IMR-90 (cell line): ENCODE results near the gene IGF2R. TPM values are rescaled to one million over a fixed set of nuclear protein-coding genes. Genes with fewer than 3 reads are reported as not detected.

Experiments used
- ATAC-seq: fragments of 200-7000 bp; cut with Tn5 transposase; 2 replicates; pipeline ENCODE4 v1.9.1; 2020; ENCODE audit warnings: low read depth, mild to moderate bottlenecking, moderate library complexity
- BruUV-seq: library from RNA; stranded (reverse); fragments of 400-500 nt; replicated peaks from 2 replicates; lab custom pipeline; 2021; lab: Mats Ljungman, UMichigan
- CTCF ChIA-PET: fragments of 300-600 bp; formaldehyde crosslinking; extraction: SDS; loops from one replicate; lab custom pipeline; 2021; ENCODE audit warnings: antibody characterized with exemption; lab: Yijun Ruan, JAX
- POLR2A ChIA-PET: fragments of 300-600 bp; sonication (Branson Sonifier 250); formaldehyde crosslinking; loops from one replicate; lab custom pipeline; 2022; ENCODE audit warnings: antibody characterized with exemption; ENCODE audit not compliant: unreplicated experiment; lab: Charles Lee
- DNase-seq: peaks from one replicate; pipeline ENCODE4 v3.0.0; 2013
- H2AFZ ChIP-seq: replicated peaks from 2 replicates; pipeline ENCODE3; 2013; ENCODE audit warnings: low read length, mild to moderate bottlenecking; ENCODE audit not compliant: poor library complexity
- H2AK5ac ChIP-seq: 2 replicates; pipeline ENCODE4 v1.6.1; 2013; ENCODE audit warnings: low read depth, low read length, inconsistent platforms
- H2AK9ac ChIP-seq: replicated peaks from 2 replicates; pipeline ENCODE3; 2013; ENCODE audit warnings: mild to moderate bottlenecking, low read depth, low read length, moderate library complexity; ENCODE audit not compliant: poor library complexity
- H2BK120ac ChIP-seq: 2 replicates; pipeline ENCODE4 v1.6.1; 2013; ENCODE audit warnings: low read depth, low read length, inconsistent platforms
- H2BK15ac ChIP-seq: 3 replicates; pipeline ENCODE4 v1.6.1; 2013; ENCODE audit warnings: low read depth, low read length, inconsistent platforms
- H2BK20ac ChIP-seq: 2 replicates; pipeline ENCODE4 v1.6.1; 2013; ENCODE audit warnings: low read depth, mild to moderate bottlenecking, inconsistent platforms, low read length, moderate library complexity
- H2BK5ac ChIP-seq: 2 replicates; pipeline ENCODE4 v1.6.1; 2013; ENCODE audit warnings: mild to moderate bottlenecking, low read depth, low read length, inconsistent platforms; ENCODE audit not compliant: poor library complexity, severe bottlenecking
- H3K14ac ChIP-seq: replicated peaks from 2 replicates; pipeline ENCODE4 v1.6.1; 2013; ENCODE audit warnings: low read depth, low read length, inconsistent platforms
- H3K18ac ChIP-seq: 2 replicates; pipeline ENCODE4 v1.6.1; 2013; ENCODE audit warnings: low read depth, low read length, control low read depth
- H3K23ac ChIP-seq: 2 replicates; pipeline ENCODE4 v1.6.1; 2013; ENCODE audit warnings: low read depth, low read length, inconsistent platforms
- H3K27ac ChIP-seq: 2 replicates; pipeline ENCODE4 v1.5.1; 2013; ENCODE audit warnings: mild to moderate bottlenecking, control low read depth, low read length; ENCODE audit not compliant: insufficient read depth
- H3K27me3 ChIP-seq: 2 replicates; pipeline ENCODE4 v1.6.1; 2013; ENCODE audit warnings: low read length; ENCODE audit not compliant: control insufficient read depth, insufficient read depth
- H3K36me3 ChIP-seq: 2 replicates; pipeline ENCODE4 v1.6.1; 2013; ENCODE audit warnings: low read length, mixed read lengths; ENCODE audit not compliant: control insufficient read depth, insufficient read depth
- H3K4ac ChIP-seq: 2 replicates; pipeline ENCODE4 v1.6.1; 2013; ENCODE audit warnings: low read depth, low read length, inconsistent platforms
- H3K4me1 ChIP-seq: 2 replicates; pipeline ENCODE4 v1.6.1; 2013; ENCODE audit warnings: low read length, mixed read lengths; ENCODE audit not compliant: control insufficient read depth, insufficient read depth
- H3K4me2 ChIP-seq: 2 replicates; pipeline ENCODE4 v1.6.1; 2013; ENCODE audit warnings: low read depth, mild to moderate bottlenecking, control low read depth, low read length, moderate library complexity
- H3K4me3 ChIP-seq: 2 replicates; pipeline ENCODE4 v1.5.1; 2013; ENCODE audit warnings: low read depth, mild to moderate bottlenecking, control low read depth, low read length, moderate library complexity; ENCODE audit not compliant: insufficient read depth
- H3K56ac ChIP-seq: 2 replicates; pipeline ENCODE4 v1.6.1; 2013; ENCODE audit warnings: low read length, inconsistent platforms; ENCODE audit not compliant: insufficient read depth; ENCODE audit errors: extremely low read depth
- H3K79me1 ChIP-seq, 2 experiments: 2 replicates each; pipeline ENCODE4 v1.6.1; 2013; ENCODE audit warnings: low read length in 2 of 2, inconsistent platforms in 1 of 2, low read depth in 1 of 2
- H3K9ac ChIP-seq: 2 replicates; pipeline ENCODE4 v1.6.1; 2013; ENCODE audit warnings: low read depth, low read length, control low read depth
- H3K9me1 ChIP-seq: 2 replicates; pipeline ENCODE4 v1.6.1; 2013; ENCODE audit warnings: low read length, inconsistent platforms; ENCODE audit not compliant: insufficient read depth
- H3K9me3 ChIP-seq: 2 replicates; pipeline ENCODE4 v1.6.1; 2013; ENCODE audit warnings: low read length; ENCODE audit not compliant: control insufficient read depth, insufficient read depth
- H4K20me1 ChIP-seq: 2 replicates; pipeline ENCODE4 v1.6.1; 2013; ENCODE audit warnings: low read length, inconsistent platforms; ENCODE audit not compliant: insufficient read depth
- H4K5ac ChIP-seq: 2 replicates; pipeline ENCODE4 v1.6.1; 2013; ENCODE audit warnings: mild to moderate bottlenecking, low read depth, low read length, control low read depth
- H4K8ac ChIP-seq, 2 experiments: 2 replicates each; pipeline ENCODE4 v1.6.1; 2013; ENCODE audit warnings: low read depth in 2 of 2, low read length in 2 of 2, control low read depth in 1 of 2, inconsistent platforms in 1 of 2
- H4K91ac ChIP-seq: 2 replicates; pipeline ENCODE4 v1.6.1; 2013; ENCODE audit warnings: low read depth, low read length, inconsistent platforms; ENCODE audit not compliant: insufficient read depth
- BHLHE40 ChIP-seq: fragments of 150-350 bp; IDR thresholded peaks from 2 replicates; pipeline ENCODE4 v1.6.1; 2016; ENCODE audit warnings: mild to moderate bottlenecking, low read depth, low read length
- CEBPB ChIP-seq: IDR thresholded peaks from 2 replicates; pipeline ENCODE4 v1.6.1; 2012; ENCODE audit warnings: low read depth, low read length, improper control_type of control experiment
- CHD1 ChIP-seq: IDR thresholded peaks from 2 replicates; pipeline ENCODE4 v1.6.1; 2012; ENCODE audit warnings: low read depth, low read length, improper control_type of control experiment
- ELK1 ChIP-seq: fragments of 150-350 bp; IDR thresholded peaks from 2 replicates; pipeline ENCODE4 v1.6.1; 2016; ENCODE audit warnings: low read depth, mild to moderate bottlenecking, low read length, moderate library complexity, borderline replicate concordance
- FOS ChIP-seq: fragments of 150-350 bp; IDR thresholded peaks from 2 replicates; pipeline ENCODE4 v1.6.1; 2016; ENCODE audit warnings: low read depth, low read length
- MAFK ChIP-seq: IDR thresholded peaks from 2 replicates; pipeline ENCODE4 v1.6.1; 2012; ENCODE audit warnings: low read depth, low read length, improper control_type of control experiment
- MAZ ChIP-seq: IDR thresholded peaks from 2 replicates; pipeline ENCODE4 v1.6.1; 2012; ENCODE audit warnings: low read depth, mild to moderate bottlenecking, low read length, improper control_type of control experiment, moderate library complexity, borderline replicate concordance
- MXI1 ChIP-seq: IDR thresholded peaks from 2 replicates; pipeline ENCODE4 v1.6.1; 2012; ENCODE audit warnings: low read depth, mild to moderate bottlenecking, low read length, moderate library complexity, borderline replicate concordance
- NFE2L2 ChIP-seq: fragments of 150-350 bp; IDR thresholded peaks from 2 replicates; pipeline ENCODE4 v1.6.1; 2016; ENCODE audit warnings: low read depth, mild to moderate bottlenecking, low read length
- POLR2A ChIP-seq: IDR thresholded peaks from 2 replicates; pipeline ENCODE4 v1.6.1; 2012; ENCODE audit warnings: mild to moderate bottlenecking, low read depth, low read length
- RAD21 ChIP-seq: IDR thresholded peaks from 2 replicates; pipeline ENCODE4 v1.6.1; 2012; ENCODE audit warnings: low read length, improper control_type of control experiment
- RCOR1 ChIP-seq: IDR thresholded peaks from 2 replicates; pipeline ENCODE4 v1.6.1; 2012; ENCODE audit warnings: mild to moderate bottlenecking, low read length, improper control_type of control experiment; ENCODE audit not compliant: insufficient replicate concordance
- RFX5 ChIP-seq: IDR thresholded peaks from 2 replicates; pipeline ENCODE4 v1.8.0; 2012; ENCODE audit warnings: low read depth, mild to moderate bottlenecking, low read length, moderate library complexity
- SMC3 ChIP-seq: fragments of 150-350 bp; IDR thresholded peaks from 2 replicates; pipeline ENCODE4 v1.6.1; 2016; ENCODE audit warnings: low read depth, mild to moderate bottlenecking, antibody characterized with exemption, low read length, moderate library complexity
- WGBS, 2 experiments: methylation state at CpG; one replicate each; pipeline versions ENCODE4 v1.1.5 to v1.1.7; 2013; ENCODE audit warnings: missing lambda C conversion rate in 2 of 2; ENCODE audit not compliant: insufficient read length in 1 of 2; ENCODE audit errors: extremely low coverage in 2 of 2; 5-methylcytosine and 5-hydroxymethylcytosine counted together
- dilution Hi-C: fragments of 300-500 bp; cut with HindIII; formaldehyde crosslinking; loops from one replicate; pipeline ENCODE4 v1.14.3; 2018; ENCODE audit warnings: low sequenced_read_pairs; ENCODE audit not compliant: unreplicated experiment
- in situ Hi-C: fragments of 300-500 bp; cut with MboI; formaldehyde crosslinking; loops from 3 replicates; pipeline ENCODE4 v1.14.3; 2019; ENCODE audit warnings: low sequenced_read_pairs, inconsistent platforms, mixed read lengths
- intact Hi-C: fragments of 100-400 bp; cut with micrococcal nuclease; formaldehyde crosslinking; loops from 2 replicates; pipeline ENCODE4 v1.10.0; 2022
- polyA plus RNA-seq, 3 experiments: library from polyadenylated mRNA; depleted of rRNA; stranded (reverse); fragments of >200 nt; gene quantifications; 2 replicates each; pipeline ENCODE4 v1.2.3, GENCODE V29; 2012; ENCODE audit warnings: low replicate concordance in 1 of 3
- total RNA-seq: library from RNA; depleted of rRNA; stranded (reverse); fragments of >200 nt; gene quantifications from 2 replicates; pipeline ENCODE4 v1.2.3, GENCODE V29; 2012
- TF ChIP-seq, protein P1 (sequence below): conservative IDR thresholded peaks from 2 replicates; pipeline ENCODE4 v1.5.1; 2012; ENCODE audit warnings: mild to moderate bottlenecking, low read depth, low read length, improper control_type of control experiment
- TF ChIP-seq, protein P2 (sequence below): fragments of 150-350 bp; IDR thresholded peaks from 2 replicates; pipeline ENCODE4 v1.6.1; 2017; ENCODE audit warnings: mild to moderate bottlenecking, antibody characterized with exemption, low read length, low read depth

Gene IGF2R
- total and polyA plus RNA-seq, 2 of the 4 experiments (the other 2 are of a cell fraction): 33.2 to 41.4 TPM

- H2BK5ac ChIP-seq: no peak overlapping the region
- H3K9ac ChIP-seq: no peak overlapping the region
- dilution Hi-C loops (no loop called here), intact Hi-C loops (no loop called here), in situ Hi-C loops (no loop called here)
- H4K8ac ChIP-seq: no peak overlapping the region
- H2BK120ac ChIP-seq: no peak overlapping the region
- no peak overlapping the region for H4K91ac ChIP-seq
- 85% methylated on average over 2 of the region's 6 CpGs; no CpG with 5 or more reads in 1 of the 2 experiments for WGBS, 2 experiments
- H3K18ac ChIP-seq: no peak overlapping the region
- peaks cover 5% of the 10 kb centered on the region; the same call in 1 of the 2 replicates for H3K9me1 ChIP-seq
- DNase-seq (no peak), ATAC-seq (no peak)
- no peak overlapping the region for H3K4ac ChIP-seq
- no peak overlapping the region for H3K27ac ChIP-seq
- H3K4me1 ChIP-seq: no peaks in the 10 kb centered on the region; the same call in 1 of the 2 replicates
- H2BK20ac ChIP-seq: no peak overlapping the region
- ChIA-PET POLR2A (no interaction called here), CTCF (no interaction called here)
- no peaks in the 10 kb centered on the region for H3K27me3 ChIP-seq
- H2AK5ac ChIP-seq: no peak overlapping the region
- no peak overlapping the region for H3K4me3 ChIP-seq
- no peaks in the 10 kb centered on the region for H3K9me3 ChIP-seq
- H2AFZ ChIP-seq: no peak overlapping the region
- no peak overlapping the region for H3K56ac ChIP-seq
- H3K4me2 ChIP-seq: no peak overlapping the region
- H2AK9ac ChIP-seq: no peak overlapping the region
- peaks cover 0 to under 1% of the 10 kb centered on the region in 2 experiments; a peak in 3 of 4 replicates for H3K79me1 ChIP-seq
- no peaks in the 10 kb centered on the region for H4K20me1 ChIP-seq
- BruUV-seq: no TSS peak
- H3K36me3 ChIP-seq: peaks cover 67% of the 10 kb centered on the region
- TF ChIP-seq, protein P1, sequence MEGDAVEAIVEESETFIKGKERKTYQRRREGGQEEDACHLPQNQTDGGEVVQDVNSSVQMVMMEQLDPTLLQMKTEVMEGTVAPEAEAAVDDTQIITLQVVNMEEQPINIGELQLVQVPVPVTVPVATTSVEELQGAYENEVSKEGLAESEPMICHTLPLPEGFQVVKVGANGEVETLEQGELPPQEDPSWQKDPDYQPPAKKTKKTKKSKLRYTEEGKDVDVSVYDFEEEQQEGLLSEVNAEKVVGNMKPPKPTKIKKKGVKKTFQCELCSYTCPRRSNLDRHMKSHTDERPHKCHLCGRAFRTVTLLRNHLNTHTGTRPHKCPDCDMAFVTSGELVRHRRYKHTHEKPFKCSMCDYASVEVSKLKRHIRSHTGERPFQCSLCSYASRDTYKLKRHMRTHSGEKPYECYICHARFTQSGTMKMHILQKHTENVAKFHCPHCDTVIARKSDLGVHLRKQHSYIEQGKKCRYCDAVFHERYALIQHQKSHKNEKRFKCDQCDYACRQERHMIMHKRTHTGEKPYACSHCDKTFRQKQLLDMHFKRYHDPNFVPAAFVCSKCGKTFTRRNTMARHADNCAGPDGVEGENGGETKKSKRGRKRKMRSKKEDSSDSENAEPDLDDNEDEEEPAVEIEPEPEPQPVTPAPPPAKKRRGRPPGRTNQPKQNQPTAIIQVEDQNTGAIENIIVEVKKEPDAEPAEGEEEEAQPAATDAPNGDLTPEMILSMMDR: no peak
- TF ChIP-seq CEBPB (no peak), MXI1 (no peak), BHLHE40 (no peak), SMC3 (no peak), FOS (no peak), CHD1 (no peak), ELK1 (no peak), NFE2L2 (no peak), RFX5 (no peak), POLR2A (no peak), RAD21 (no peak), RCOR1 (no peak), MAFK (no peak), MAZ (no peak)
- TF ChIP-seq, protein P2, sequence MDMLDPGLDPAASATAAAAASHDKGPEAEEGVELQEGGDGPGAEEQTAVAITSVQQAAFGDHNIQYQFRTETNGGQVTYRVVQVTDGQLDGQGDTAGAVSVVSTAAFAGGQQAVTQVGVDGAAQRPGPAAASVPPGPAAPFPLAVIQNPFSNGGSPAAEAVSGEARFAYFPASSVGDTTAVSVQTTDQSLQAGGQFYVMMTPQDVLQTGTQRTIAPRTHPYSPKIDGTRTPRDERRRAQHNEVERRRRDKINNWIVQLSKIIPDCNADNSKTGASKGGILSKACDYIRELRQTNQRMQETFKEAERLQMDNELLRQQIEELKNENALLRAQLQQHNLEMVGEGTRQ: no peak
- H4K5ac ChIP-seq: no peak overlapping the region
- H2BK15ac ChIP-seq: no peak overlapping the region
- no peak overlapping the region for H3K14ac ChIP-seq
- H3K23ac ChIP-seq: no peak overlapping the region
Measured at GRCh38 chr6:160054271-160054670, 85.4 kb downstream of the IGF2R start.
